WTC11 (cell line): ENCODE measurements around the gene SLC38A4. TPM values are rescaled to one million over a fixed set of nuclear protein-coding genes. Genes with fewer than 3 reads are reported as not detected.
A peak's percentile ranks its signal among the peaks of the same experiment; 100 is the strongest.

ENCODE experiments used
- ATAC-seq: fragments of 200-7000 bp; cut with Tn5 transposase; 2 replicates; pipeline ENCODE4 v1.10.0; 2021; ENCODE audit warnings: mild to moderate bottlenecking, moderate library complexity
- CTCF ChIA-PET: fragments of 300-600 bp; sonication (Branson Sonifier 250); formaldehyde crosslinking; loops from one replicate; lab custom pipeline; 2021; ENCODE audit warnings: antibody characterized with exemption; lab: Charles Lee
- POLR2A ChIA-PET: fragments of 350-600 bp; sonication (Branson Sonifier 250); formaldehyde crosslinking; loops from one replicate; lab custom pipeline; 2021; ENCODE audit warnings: antibody characterized with exemption; lab: Charles Lee
- DNase-seq: peaks from one replicate; pipeline ENCODE4 v3.0.0; 2021; ENCODE audit warnings: low spot score
- H3K27ac Mint-ChIP-seq: 2 replicates; pipeline ENCODE4 v1.8.0; 2021; ENCODE audit warnings: mixed read lengths
- H3K27me3 Mint-ChIP-seq: 2 replicates; pipeline ENCODE4 v1.8.0; 2021; ENCODE audit warnings: low read depth, mild to moderate bottlenecking, moderate library complexity, mixed read lengths
- H3K36me3 Mint-ChIP-seq: 2 replicates; pipeline ENCODE4 v1.8.0; 2021; ENCODE audit warnings: mixed read lengths
- H3K4me1 Mint-ChIP-seq: 2 replicates; pipeline ENCODE4 v1.8.0; 2022; ENCODE audit warnings: mixed read lengths
- H3K4me3 Mint-ChIP-seq: 2 replicates; pipeline ENCODE4 v1.8.0; 2021; ENCODE audit warnings: mild to moderate bottlenecking, moderate library complexity, mixed read lengths
- H3K9me3 Mint-ChIP-seq: 2 replicates; pipeline ENCODE4 v1.8.0; 2021; ENCODE audit warnings: mixed read lengths
- AR ChIP-seq: fragments of 250-450 bp; sonication (Bioruptor Pico); IDR thresholded peaks from 2 replicates; pipeline ENCODE4 v1.9.0; 2021; ENCODE audit warnings: mild to moderate bottlenecking
- ATF3 ChIP-seq: sonication (generic); formaldehyde crosslinking; conservative IDR thresholded peaks from 2 replicates; pipeline ENCODE4 v1.8.1; 2022; ENCODE audit warnings: mild to moderate bottlenecking, missing genetic modification reagents
- CREM ChIP-seq: sonication (generic); formaldehyde crosslinking; IDR thresholded peaks from 2 replicates; pipeline ENCODE4 v1.8.1; 2022; ENCODE audit warnings: mild to moderate bottlenecking, missing genetic modification reagents, moderate library complexity
- ELF4 ChIP-seq: sonication (generic); formaldehyde crosslinking; IDR thresholded peaks from 2 replicates; pipeline ENCODE4 v1.8.1; 2022; ENCODE audit warnings: low read depth, mild to moderate bottlenecking, moderate library complexity, missing genetic modification reagents
- EMX1 ChIP-seq: fragments of 250-450 bp; sonication (Bioruptor Pico); IDR thresholded peaks from 2 replicates; pipeline ENCODE4 v1.8.0; 2021; ENCODE audit warnings: mild to moderate bottlenecking
- FOXP1 ChIP-seq: sonication (generic); formaldehyde crosslinking; IDR thresholded peaks from 2 replicates; pipeline ENCODE4 v1.8.0; 2022; ENCODE audit warnings: missing genetic modification reagents, mild to moderate bottlenecking, moderate library complexity, borderline replicate concordance
- GABPB1 ChIP-seq: sonication (generic); formaldehyde crosslinking; IDR thresholded peaks from 2 replicates; pipeline ENCODE4 v1.8.1; 2023; ENCODE audit warnings: mild to moderate bottlenecking, missing genetic modification reagents
- JAZF1 ChIP-seq: fragments of 250-450 bp; sonication (Bioruptor Pico); IDR thresholded peaks from 2 replicates; pipeline ENCODE4 v1.9.0; 2021; ENCODE audit warnings: moderate library complexity, mild to moderate bottlenecking, inconsistent platforms
- KAT7 ChIP-seq: sonication (generic); formaldehyde crosslinking; IDR thresholded peaks from 2 replicates; pipeline ENCODE4 v1.8.1; 2023; ENCODE audit warnings: missing genetic modification reagents, mild to moderate bottlenecking, borderline replicate concordance
- NR2C2 ChIP-seq: sonication (generic); formaldehyde crosslinking; IDR thresholded peaks from 2 replicates; pipeline ENCODE4 v1.8.0; 2022; ENCODE audit warnings: mild to moderate bottlenecking, missing genetic modification reagents
- PRDM15 ChIP-seq: sonication (generic); formaldehyde crosslinking; IDR thresholded peaks from 2 replicates; pipeline ENCODE4 v1.8.0; 2022; ENCODE audit warnings: missing genetic modification reagents
- PRRX2 ChIP-seq: fragments of 250-450 bp; sonication (Bioruptor Pico); IDR thresholded peaks from 2 replicates; pipeline ENCODE4 v1.8.0; 2021; ENCODE audit warnings: mild to moderate bottlenecking
- RORB ChIP-seq: fragments of 250-450 bp; sonication (Bioruptor Pico); IDR thresholded peaks from 2 replicates; pipeline ENCODE4 v1.9.0; 2021; ENCODE audit warnings: mild to moderate bottlenecking
- TEAD1 ChIP-seq: sonication (generic); formaldehyde crosslinking; IDR thresholded peaks from 2 replicates; pipeline ENCODE4 v1.8.0; 2022; ENCODE audit warnings: mild to moderate bottlenecking, missing genetic modification reagents
- USF2 ChIP-seq: sonication (generic); formaldehyde crosslinking; IDR thresholded peaks from 2 replicates; pipeline ENCODE4 v1.8.1; 2023; ENCODE audit warnings: mild to moderate bottlenecking, missing genetic modification reagents, moderate library complexity
- ZNF121 ChIP-seq: sonication (generic); formaldehyde crosslinking; IDR thresholded peaks from 2 replicates; pipeline ENCODE4 v1.8.0; 2023; ENCODE audit warnings: missing genetic modification reagents
- ZNF138 ChIP-seq: sonication (generic); formaldehyde crosslinking; conservative IDR thresholded peaks from 2 replicates; pipeline ENCODE4 v1.8.1; 2022; ENCODE audit warnings: mild to moderate bottlenecking, moderate library complexity, missing genetic modification reagents
- ZNF219 ChIP-seq: sonication (generic); formaldehyde crosslinking; IDR thresholded peaks from 2 replicates; pipeline ENCODE4 v1.8.0; 2023; ENCODE audit warnings: missing genetic modification reagents, mild to moderate bottlenecking, borderline replicate concordance
- total RNA-seq: library from RNA; stranded (reverse); gene quantifications from 3 replicates; pipeline ENCODE4 v1.2.3, GENCODE V29; 2021

The SLC38A4 gene
- total RNA-seq, 1 experiment from 2014 or later, result 6.1 TPM

- no peak overlapping the region for H3K27ac Mint-ChIP-seq
- H3K4me3 Mint-ChIP-seq, result no peak overlapping the region
- CTCF ChIA-PET, result no interaction called here
- POLR2A ChIA-PET, result no interaction called here
- peaks cover 43% of the 10 kb centered on the region for H3K9me3 Mint-ChIP-seq
- no peaks in the 10 kb centered on the region for H3K4me1 Mint-ChIP-seq
- TF ChIP-seq PRDM15 (CRISPR knock-in tag) (no peak), CREM (CRISPR knock-in tag) (no peak), RORB (no peak), ZNF219 (CRISPR knock-in tag) (no peak), ZNF121 (CRISPR knock-in tag) (no peak), GABPB1 (CRISPR knock-in tag) (peak; percentile 61), ATF3 (CRISPR knock-in tag) (no peak), EMX1 (CRISPR knock-in tag) (no peak), TEAD1 (no peak)
- DNase-seq, result no peak
- H3K27me3 Mint-ChIP-seq, result no peaks in the 10 kb centered on the region; the same call in 1 of the 2 replicates
- no peak for ATAC-seq
- H3K36me3 Mint-ChIP-seq, result peaks cover 23% of the 10 kb centered on the region
Observed at GRCh38 chr12:46754550-46754949, 71.2 kb downstream of the SLC38A4 start.

- POLR2A ChIA-PET, result no interaction called here
- Mint-ChIP-seq H3K27ac (no peak overlapping the region), H3K36me3 (0 out of 2 replicates have a peak, but pooled peaks cover 6% of the 10 kb centered on the region), H3K27me3 (no peaks in the 10 kb centered on the region; the same call in 1 of the 2 replicates), H3K4me3 (no peak overlapping the region), H3K4me1 (no peaks in the 10 kb centered on the region), H3K9me3 (peaks cover 43% of the 10 kb centered on the region)
- no peak for ATAC-seq
- no peak for DNase-seq
- CTCF ChIA-PET, result no interaction called here
- no peak for TF ChIP-seq PRRX2 (CRISPR knock-in tag)
- TF ChIP-seq JAZF1 (CRISPR knock-in tag), result no peak
- no peak for TF ChIP-seq ELF4 (CRISPR knock-in tag)
- TF ChIP-seq USF2 (CRISPR knock-in tag), result no peak
- TF ChIP-seq NR2C2 (CRISPR knock-in tag), result no peak
- TF ChIP-seq KAT7 (CRISPR knock-in tag), result no peak
- TF ChIP-seq AR (CRISPR knock-in tag), result no peak
- TF ChIP-seq ZNF138 (CRISPR knock-in tag), result no peak
- no peak for TF ChIP-seq FOXP1 (CRISPR knock-in tag)
Observed at GRCh38 chr12:46752396-46752795, 73.4 kb downstream of the SLC38A4 start.
